ENCODE data around the gene ACTL10.
"Not testable (repeated sequence)": the region's sequence is repeated elsewhere in the genome, so short reads cannot be mapped to it uniquely, and the experiment has no call there.

DNA sequence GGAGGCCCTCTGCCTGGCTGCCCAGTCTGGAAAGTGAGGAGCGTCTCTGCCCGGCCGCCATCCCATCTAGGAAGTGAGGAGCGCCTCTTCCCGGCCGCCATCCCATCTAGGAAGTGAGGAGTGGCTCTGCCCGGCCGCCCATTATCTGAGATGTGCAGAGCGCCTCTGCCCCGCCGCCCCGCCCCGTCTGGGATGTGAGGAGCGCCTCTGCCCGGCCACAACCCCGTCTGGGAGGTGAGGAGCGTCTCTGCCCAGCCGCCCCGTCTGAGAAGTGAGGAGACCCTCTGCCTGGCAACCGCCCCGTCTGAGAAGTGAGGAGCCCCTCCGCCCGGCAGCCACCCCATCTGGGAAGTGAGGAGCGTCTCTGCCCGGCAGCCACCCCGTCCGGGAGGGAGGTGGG, 32.2 kb downstream of the ACTL10 start:
- TF ChIP-seq, protein P1, sequence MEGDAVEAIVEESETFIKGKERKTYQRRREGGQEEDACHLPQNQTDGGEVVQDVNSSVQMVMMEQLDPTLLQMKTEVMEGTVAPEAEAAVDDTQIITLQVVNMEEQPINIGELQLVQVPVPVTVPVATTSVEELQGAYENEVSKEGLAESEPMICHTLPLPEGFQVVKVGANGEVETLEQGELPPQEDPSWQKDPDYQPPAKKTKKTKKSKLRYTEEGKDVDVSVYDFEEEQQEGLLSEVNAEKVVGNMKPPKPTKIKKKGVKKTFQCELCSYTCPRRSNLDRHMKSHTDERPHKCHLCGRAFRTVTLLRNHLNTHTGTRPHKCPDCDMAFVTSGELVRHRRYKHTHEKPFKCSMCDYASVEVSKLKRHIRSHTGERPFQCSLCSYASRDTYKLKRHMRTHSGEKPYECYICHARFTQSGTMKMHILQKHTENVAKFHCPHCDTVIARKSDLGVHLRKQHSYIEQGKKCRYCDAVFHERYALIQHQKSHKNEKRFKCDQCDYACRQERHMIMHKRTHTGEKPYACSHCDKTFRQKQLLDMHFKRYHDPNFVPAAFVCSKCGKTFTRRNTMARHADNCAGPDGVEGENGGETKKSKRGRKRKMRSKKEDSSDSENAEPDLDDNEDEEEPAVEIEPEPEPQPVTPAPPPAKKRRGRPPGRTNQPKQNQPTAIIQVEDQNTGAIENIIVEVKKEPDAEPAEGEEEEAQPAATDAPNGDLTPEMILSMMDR (IDR thresholded peaks at IDR 0.05; ENCODE audit: low read depth, low read length), result not testable (repeated sequence)
- not testable (repeated sequence) for TF ChIP-seq POLR2A (IDR thresholded peaks at IDR 0.05; ENCODE audit: extremely low read depth, insufficient read length)

All from NB4 (cell line).